H1 (cell line): ENCODE measurements around the gene NHERF2. TPM values are rescaled to one million over a fixed set of nuclear protein-coding genes. Genes with fewer than 3 reads are reported as not detected.

Experiments
- BCL11A ChIP-seq, 2 experiments: IDR thresholded peaks; one replicate each; pipeline ENCODE4 v1.6.1; 2011; ENCODE audit warnings: low read depth in 2 of 2, low read length in 2 of 2, mild to moderate bottlenecking in 2 of 2
- CHD2 ChIP-seq: IDR thresholded peaks from 2 replicates; pipeline ENCODE4 v1.6.1; 2012; ENCODE audit warnings: low read length, improper control_type of control experiment
- NRF1 ChIP-seq: IDR thresholded peaks from 2 replicates; pipeline ENCODE4 v1.6.1; 2011; ENCODE audit warnings: mild to moderate bottlenecking, low read depth, low read length, improper control_type of control experiment
- POU5F1 ChIP-seq: IDR thresholded peaks from 2 replicates; pipeline ENCODE4 v1.6.1; 2011; ENCODE audit warnings: low read depth, mild to moderate bottlenecking, low read length, moderate library complexity
- RXRA ChIP-seq: IDR thresholded peaks from 2 replicates; pipeline ENCODE4 v1.6.1; 2011; ENCODE audit warnings: low read depth, mild to moderate bottlenecking, low read length, moderate library complexity; ENCODE audit not compliant: insufficient read depth
- SAP30 ChIP-seq: fragments of 300-600 bp; sonication (generic); IDR thresholded peaks from 2 replicates; pipeline ENCODE4 v1.7.1; 2012; ENCODE audit warnings: low read length, moderate library complexity, mild to moderate bottlenecking, inconsistent platforms; ENCODE audit not compliant: insufficient read depth, insufficient replicate concordance
- SP1 ChIP-seq: IDR thresholded peaks from 2 replicates; pipeline ENCODE4 v1.6.1; 2011; ENCODE audit warnings: low read depth, low read length
- TCF12 ChIP-seq: IDR thresholded peaks from 2 replicates; pipeline ENCODE4 v1.6.1; 2011; ENCODE audit warnings: low read depth, mild to moderate bottlenecking, low read length
- ZNF274 ChIP-seq: IDR thresholded peaks from 2 replicates; pipeline ENCODE4 v1.7.0; 2012; ENCODE audit warnings: low read length, borderline replicate concordance; ENCODE audit errors: extremely low read depth
- polyA plus RNA-seq, 7 experiments: library from polyadenylated mRNA; depleted of rRNA in 3 of 7; stranded (reverse) in 5 of 7; unstranded in 2 of 7; fragments of >200 nt in 5 of 7; fragments of 200-250 nt in 2 of 7; gene quantifications; 1 replicate in 5 of 7; 2 replicates in 1 of 7; 4 replicates in 1 of 7; pipeline versions ENCODE4 v1.2.1 to v1.2.3, GENCODE V29; 2011 to 2013; ENCODE audit warnings: missing spikeins in 2 of 7, mixed read lengths in 2 of 7
- small RNA-seq: library from polyadenylated mRNA; stranded (forward); fragments of <200 nt; extraction: miRNeasy Mini kit (QIAGEN cat#:217004); gene quantifications from one replicate; pipeline ENCODE3, GENCODE V24; 2013; ENCODE audit not compliant: insufficient read depth
- total RNA-seq: library from RNA; stranded (reverse); fragmentation: NEBNext Ultra II Directional; extraction: Animal tissue kit (Norgen Biotek cat#: 25700); gene quantifications from 2 replicates; pipeline ENCODE4 v1.2.1, GENCODE V29; 2021

NHERF2 gene
- total and polyA plus RNA-seq, 2 of the 8 experiments (the other 6 are each of a cell fraction or from before 2014, with no cell fraction given): 13.9 to 19.3 TPM

DNA sequence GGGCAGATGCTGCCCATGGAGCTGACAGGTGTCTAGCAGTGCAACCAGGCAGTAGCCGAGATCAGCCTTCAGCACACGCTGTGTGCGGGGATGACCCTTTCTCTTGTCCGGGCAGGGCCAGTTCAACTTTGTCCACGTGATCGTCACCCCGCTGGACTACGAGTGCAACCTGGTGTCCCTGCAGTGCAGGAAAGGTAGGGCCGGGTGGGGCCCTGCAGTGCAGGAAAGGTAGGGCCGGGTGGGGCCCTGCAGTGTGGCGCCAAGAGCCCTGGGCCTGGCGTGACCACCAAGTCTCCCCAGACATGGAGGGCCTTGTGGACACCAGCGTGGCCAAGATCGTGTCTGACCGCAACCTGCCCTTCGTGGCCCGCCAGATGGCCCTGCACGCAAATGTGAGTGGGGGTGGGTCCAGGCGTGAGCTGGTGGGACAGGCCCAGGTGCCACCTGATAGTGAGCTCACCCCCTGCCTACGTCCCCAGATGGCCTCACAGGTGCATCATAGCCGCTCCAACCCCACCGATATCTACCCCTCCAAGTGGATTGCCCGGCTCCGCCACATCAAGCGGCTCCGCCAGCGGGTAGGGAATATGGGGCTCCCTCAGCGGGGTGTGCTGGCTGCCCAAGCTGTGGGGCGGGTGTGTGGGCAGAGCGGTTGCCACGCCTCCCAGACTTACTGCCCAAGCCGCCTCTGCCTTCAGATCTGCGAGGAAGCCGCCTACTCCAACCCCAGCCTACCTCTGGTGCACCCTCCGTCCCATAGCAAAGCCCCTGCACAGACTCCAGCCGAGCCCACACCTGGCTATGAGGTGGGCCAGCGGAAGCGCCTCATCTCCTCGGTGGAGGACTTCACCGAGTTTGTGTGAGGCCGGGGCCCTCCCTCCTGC is 61.3 kb downstream of the NHERF2 start (continued):
- TF ChIP-seq ZNF274: no peak
- TF ChIP-seq POU5F1: no peak
- TF ChIP-seq NRF1: no peak
- no peak for TF ChIP-seq TCF12
- TF ChIP-seq SP1: no peak
- no peak for TF ChIP-seq SAP30
- no peak for TF ChIP-seq BCL11A (IDR thresholded peaks at IDR 0.05; ENCODE audit: low read depth in 2 of 2, low read length in 2 of 2)
- TF ChIP-seq RXRA: no peak
- no peak for TF ChIP-seq CHD2

Small RNA genes within 50 kb of the gene (small RNA-seq; reads per million reads assigned to genes)
- not detected for gene RN7SL219P

Other genes starting within 250 kb of the NHERF2 start
Only the 30 nearest of the 31 such genes appear.
- gene NUBP2, start 243.9 kb upstream of the NHERF2 start, total RNA-seq: 68.0 and 70.3 TPM in 2 replicates
- gene NUBP2, start 243.9 kb upstream of the NHERF2 start, polyA plus RNA-seq (2011; rRNA removed): 96.9 and 130 TPM in 2 replicates
- not detected in 2 replicates for gene IGFALS, start 233.2 kb upstream of the NHERF2 start, total RNA-seq
- 0.03 TPM in 1 of 2 replicates, not detected in the other for gene IGFALS, start 233.2 kb upstream of the NHERF2 start, polyA plus RNA-seq (2011; rRNA removed)
- 28.7 and 34.4 TPM in 2 replicates for gene HAGH, start 200.1 kb upstream of the NHERF2 start, total RNA-seq
- gene HAGH, start 200.1 kb upstream of the NHERF2 start, polyA plus RNA-seq (2011; rRNA removed): 40.6 and 65.3 TPM in 2 replicates
- 20.4 and 20.5 TPM in 2 replicates for gene FAHD1, start 199.7 kb upstream of the NHERF2 start, total RNA-seq
- 31.9 and 47.2 TPM in 2 replicates for gene FAHD1, start 199.7 kb upstream of the NHERF2 start, polyA plus RNA-seq (2011; rRNA removed)
- 0.99 and 1.1 TPM in 2 replicates for gene MEIOB, start 154.7 kb upstream of the NHERF2 start, total RNA-seq
- 0.60 and 0.63 TPM in 2 replicates for gene MEIOB, start 154.7 kb upstream of the NHERF2 start, polyA plus RNA-seq (2011; rRNA removed)
- gene HS3ST6, start 108.5 kb upstream of the NHERF2 start, total RNA-seq: 0.39 TPM in 1 of 2 replicates, not detected in the other
- gene HS3ST6, start 108.5 kb upstream of the NHERF2 start, polyA plus RNA-seq (2011; rRNA removed): 0.36 and 0.63 TPM in 2 replicates
- gene MSRB1, start 83.7 kb upstream of the NHERF2 start, total RNA-seq: 28.2 and 34.1 TPM in 2 replicates
- gene MSRB1, start 83.7 kb upstream of the NHERF2 start, polyA plus RNA-seq (2011; rRNA removed): 51.4 and 53.8 TPM in 2 replicates
- 0.19 and 0.39 TPM in 2 replicates for gene RPL3L, start 72.2 kb upstream of the NHERF2 start, total RNA-seq
- 0.08 and 0.24 TPM in 2 replicates for gene RPL3L, start 72.2 kb upstream of the NHERF2 start, polyA plus RNA-seq (2011; rRNA removed)
- gene NDUFB10, start 67.4 kb upstream of the NHERF2 start, total RNA-seq: 183 and 197 TPM in 2 replicates
- gene NDUFB10, start 67.4 kb upstream of the NHERF2 start, polyA plus RNA-seq (2011; rRNA removed): 194 and 243 TPM in 2 replicates
- 3,974 and 4,042 TPM in 2 replicates for gene RPS2, start 62.1 kb upstream of the NHERF2 start, total RNA-seq
- gene RPS2, start 62.1 kb upstream of the NHERF2 start, polyA plus RNA-seq (2011; rRNA removed): 16,783 and 22,970 TPM in 2 replicates
- gene RNF151, start 60.0 kb upstream of the NHERF2 start, total RNA-seq: not detected in 2 replicates
- gene RNF151, start 60.0 kb upstream of the NHERF2 start, polyA plus RNA-seq (2011; rRNA removed): 0.17 TPM in 1 of 2 replicates, not detected in the other
- gene TBL3, start 54.8 kb upstream of the NHERF2 start, total RNA-seq: 65.8 and 66.8 TPM in 2 replicates
- 137 and 159 TPM in 2 replicates for gene TBL3, start 54.8 kb upstream of the NHERF2 start, polyA plus RNA-seq (2011; rRNA removed)
- 2.5 and 3.3 TPM in 2 replicates for gene NOXO1, start 45.4 kb upstream of the NHERF2 start, total RNA-seq
- gene NOXO1, start 45.4 kb upstream of the NHERF2 start, polyA plus RNA-seq (2011; rRNA removed): 1.3 and 2.6 TPM in 2 replicates
- 37.9 and 45.4 TPM in 2 replicates for gene GFER, start 42.7 kb upstream of the NHERF2 start, total RNA-seq
- gene GFER, start 42.7 kb upstream of the NHERF2 start, polyA plus RNA-seq (2011; rRNA removed): 17.7 and 29.1 TPM in 2 replicates
- 36.2 and 38.8 TPM in 2 replicates for gene SYNGR3, start 36.9 kb upstream of the NHERF2 start, total RNA-seq
- gene SYNGR3, start 36.9 kb upstream of the NHERF2 start, polyA plus RNA-seq (2011; rRNA removed): 49.9 and 72.3 TPM in 2 replicates
- gene ZNF598, start 17.1 kb upstream of the NHERF2 start, total RNA-seq: 47.6 and 51.7 TPM in 2 replicates
- gene ZNF598, start 17.1 kb upstream of the NHERF2 start, polyA plus RNA-seq (2011; rRNA removed): 29.3 and 43.0 TPM in 2 replicates
- gene NPW, start 7.1 kb upstream of the NHERF2 start, total RNA-seq: 8.1 and 10.3 TPM in 2 replicates
- 4.0 and 7.8 TPM in 2 replicates for gene NPW, start 7.1 kb upstream of the NHERF2 start, polyA plus RNA-seq (2011; rRNA removed)
- gene NTHL1, start 20.9 kb downstream of the NHERF2 start, total RNA-seq: 70.9 and 84.5 TPM in 2 replicates
- 150 and 209 TPM in 2 replicates for gene NTHL1, start 20.9 kb downstream of the NHERF2 start, polyA plus RNA-seq (2011; rRNA removed)
- gene TSC2, start 21.1 kb downstream of the NHERF2 start, total RNA-seq: 91.1 and 96.6 TPM in 2 replicates
- 65.9 and 90.2 TPM in 2 replicates for gene TSC2, start 21.1 kb downstream of the NHERF2 start, polyA plus RNA-seq (2011; rRNA removed)
- gene PKD1, start 109.0 kb downstream of the NHERF2 start, total RNA-seq: 52.7 and 63.5 TPM in 2 replicates
- gene PKD1, start 109.0 kb downstream of the NHERF2 start, polyA plus RNA-seq (2011; rRNA removed): 40.6 and 59.4 TPM in 2 replicates
- 4.3 and 5.3 TPM in 2 replicates for gene RAB26, start 121.7 kb downstream of the NHERF2 start, total RNA-seq
- 5.4 and 6.6 TPM in 2 replicates for gene RAB26, start 121.7 kb downstream of the NHERF2 start, polyA plus RNA-seq (2011; rRNA removed)
- 148 and 155 TPM in 2 replicates for gene TRAF7, start 128.9 kb downstream of the NHERF2 start, total RNA-seq
- 96.8 and 140 TPM in 2 replicates for gene TRAF7, start 128.9 kb downstream of the NHERF2 start, polyA plus RNA-seq (2011; rRNA removed)
- gene CASKIN1, start 169.7 kb downstream of the NHERF2 start, total RNA-seq: 6.4 and 6.5 TPM in 2 replicates
- 1.2 and 2.7 TPM in 2 replicates for gene CASKIN1, start 169.7 kb downstream of the NHERF2 start, polyA plus RNA-seq (2011; rRNA removed)
- gene MLST8, start 178.6 kb downstream of the NHERF2 start, total RNA-seq: 67.6 and 69.6 TPM in 2 replicates
- gene MLST8, start 178.6 kb downstream of the NHERF2 start, polyA plus RNA-seq (2011; rRNA removed): 321 and 440 TPM in 2 replicates
- gene BRICD5, start 184.0 kb downstream of the NHERF2 start, total RNA-seq: 6.1 and 8.5 TPM in 2 replicates
- 8.6 and 14.2 TPM in 2 replicates for gene BRICD5, start 184.0 kb downstream of the NHERF2 start, polyA plus RNA-seq (2011; rRNA removed)
- 30.9 and 32.6 TPM in 2 replicates for gene PGP, start 187.9 kb downstream of the NHERF2 start, total RNA-seq
- 55.9 and 63.9 TPM in 2 replicates for gene PGP, start 187.9 kb downstream of the NHERF2 start, polyA plus RNA-seq (2011; rRNA removed)
- gene E4F1, start 196.7 kb downstream of the NHERF2 start, total RNA-seq: 21.9 and 22.2 TPM in 2 replicates
- 27.0 and 34.2 TPM in 2 replicates for gene E4F1, start 196.7 kb downstream of the NHERF2 start, polyA plus RNA-seq (2011; rRNA removed)
- gene DNASE1L2, start 209.5 kb downstream of the NHERF2 start, total RNA-seq: 0.19 and 0.35 TPM in 2 replicates
- 0.75 and 0.97 TPM in 2 replicates for gene DNASE1L2, start 209.5 kb downstream of the NHERF2 start, polyA plus RNA-seq (2011; rRNA removed)
- 79.5 and 80.0 TPM in 2 replicates for gene ECI1, start 224.7 kb downstream of the NHERF2 start, total RNA-seq
- gene ECI1, start 224.7 kb downstream of the NHERF2 start, polyA plus RNA-seq (2011; rRNA removed): 151 and 154 TPM in 2 replicates
- gene RNPS1, start 241.2 kb downstream of the NHERF2 start, total RNA-seq: 330 and 357 TPM in 2 replicates
- gene RNPS1, start 241.2 kb downstream of the NHERF2 start, polyA plus RNA-seq (2011; rRNA removed): 350 and 516 TPM in 2 replicates